ENCODE results near the gene GATAD2B.

The GATAD2B gene

DNA sequence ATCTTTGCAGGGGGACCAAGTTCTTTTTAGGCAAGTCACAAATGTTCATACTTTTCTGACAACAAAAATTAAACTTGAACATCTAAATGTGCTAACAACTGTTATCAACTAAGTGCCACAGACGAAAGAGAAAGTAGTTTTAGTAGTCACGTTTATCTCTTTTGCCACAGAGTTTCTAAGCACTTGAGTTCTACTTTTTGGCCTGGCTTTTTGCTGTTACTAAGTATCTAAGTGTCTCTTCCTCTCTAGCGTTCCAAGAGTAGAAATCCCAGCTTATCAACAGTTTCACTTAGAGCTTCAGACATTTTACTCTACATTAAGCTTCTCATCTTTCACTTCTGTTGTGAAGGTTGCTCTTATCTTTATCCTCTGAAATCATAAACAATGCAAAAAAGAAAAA, 34.2 kb downstream of the GATAD2B start:
- no peak for DNase-seq
- H3K9me3 ChIP-seq (ENCODE audit: insufficient read depth, low read depth, low read length) = no peaks in the 10 kb centered on the region
- H3K4me2 ChIP-seq (ENCODE audit: low read length) = no peak overlapping the region
- no peak overlapping the region for H3K4ac ChIP-seq (ENCODE audit: low read depth, low read length)
- H3K36me3 ChIP-seq (ENCODE audit: control insufficient read depth in 1 of 2, insufficient read depth in 2 of 2, low read length in 2 of 2) = peaks cover 2 to 10% of the 10 kb centered on the region in 2 experiments
- no peak overlapping the region for H3K14ac ChIP-seq (ENCODE audit: low read length)
- H3K4me1 ChIP-seq (ENCODE audit: control insufficient read depth in 1 of 2, insufficient read depth in 2 of 2, low read length in 2 of 2) = no peaks in the 10 kb centered on the region
- H4K91ac ChIP-seq (ENCODE audit: low read depth, low read length) = no peak overlapping the region
- H2AK5ac ChIP-seq (ENCODE audit: low read length) = no peak overlapping the region
- no peak overlapping the region for H3K23ac ChIP-seq (ENCODE audit: low read length)
- no peak overlapping the region for H4K12ac ChIP-seq (ENCODE audit: low read depth, low read length)
- H4K8ac ChIP-seq (ENCODE audit: low read depth, low read length) = no peak overlapping the region
- WGBS (ENCODE audit: extremely low coverage, insufficient coverage, insufficient read length) = no CpG with 5 or more reads among the region's 3 CpGs
- no peaks in the 10 kb centered on the region for H3K27me3 ChIP-seq (ENCODE audit: insufficient read depth, low read length)
- no peak overlapping the region for H2BK12ac ChIP-seq (ENCODE audit: low read length)
- H3K9ac ChIP-seq (ENCODE audit: low read length) = no peak overlapping the region
- no peaks in the 10 kb centered on the region for H3K79me2 ChIP-seq (ENCODE audit: control insufficient read depth, insufficient read depth, low read length, poor library complexity)
- H3K79me1 ChIP-seq (ENCODE audit: low read length) = no peaks in the 10 kb centered on the region
- H2AFZ ChIP-seq (ENCODE audit: insufficient read depth, low read length, poor library complexity) = no peak overlapping the region
- no peak overlapping the region for H2BK5ac ChIP-seq (ENCODE audit: low read depth, low read length, poor library complexity)
- H3K4me3 ChIP-seq (ENCODE audit: low read depth, low read length) = no peak overlapping the region
- no peak overlapping the region for H3K18ac ChIP-seq (ENCODE audit: low read length)
- H3K27ac ChIP-seq (ENCODE audit: low read depth, low read length) = no peak overlapping the region
- no peak overlapping the region for H2BK120ac ChIP-seq (ENCODE audit: insufficient read depth, low read length, poor library complexity)

DNA sequence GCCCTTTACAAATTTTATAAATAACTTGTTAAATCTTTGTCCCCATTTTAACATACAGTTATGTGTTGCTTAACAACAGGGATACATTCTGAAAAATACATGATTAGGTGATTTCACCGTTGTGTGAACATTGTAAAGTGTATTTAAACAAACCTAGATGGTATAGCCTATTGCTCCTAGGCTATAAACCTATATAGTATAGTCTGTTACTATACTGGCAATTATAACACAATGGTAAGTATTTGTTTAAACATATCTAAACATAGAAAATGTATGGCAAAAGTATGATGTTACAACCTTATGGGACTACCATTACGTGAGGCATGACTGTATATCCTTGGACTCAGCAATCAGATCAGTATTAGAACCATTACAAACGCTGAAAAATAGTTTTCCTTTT, 36.6 kb downstream of the GATAD2B start:
- no peak overlapping the region for H2BK5ac ChIP-seq (ENCODE audit: low read depth, low read length, poor library complexity)
- no peak overlapping the region for H4K12ac ChIP-seq (ENCODE audit: low read depth, low read length)
- no CpG with 5 or more reads among the region's 3 CpGs for WGBS (ENCODE audit: extremely low coverage, insufficient coverage, insufficient read length)
- no peak overlapping the region for H2AFZ ChIP-seq (ENCODE audit: insufficient read depth, low read length, poor library complexity)
- H3K23ac ChIP-seq (ENCODE audit: low read length) = no peak overlapping the region
- no peak overlapping the region for H3K4me2 ChIP-seq (ENCODE audit: low read length)
- no peak overlapping the region for H3K27ac ChIP-seq (ENCODE audit: low read depth, low read length)
- H4K8ac ChIP-seq (ENCODE audit: low read depth, low read length) = no peak overlapping the region
- H3K18ac ChIP-seq (ENCODE audit: low read length) = no peak overlapping the region
- no peaks in the 10 kb centered on the region for H3K27me3 ChIP-seq (ENCODE audit: insufficient read depth, low read length)
- no peak overlapping the region for H3K9ac ChIP-seq (ENCODE audit: low read length)
- no peaks in the 10 kb centered on the region for H3K79me1 ChIP-seq (ENCODE audit: low read length)
- DNase-seq = no peak
- H2AK5ac ChIP-seq (ENCODE audit: low read length) = no peak overlapping the region
- H3K4me1 ChIP-seq (ENCODE audit: control insufficient read depth in 1 of 2, insufficient read depth in 2 of 2, low read length in 2 of 2) = no peaks in the 10 kb centered on the region
- H3K79me2 ChIP-seq (ENCODE audit: control insufficient read depth, insufficient read depth, low read length, poor library complexity) = no peaks in the 10 kb centered on the region
- no peak overlapping the region for H2BK12ac ChIP-seq (ENCODE audit: low read length)
- no peak overlapping the region for H3K4ac ChIP-seq (ENCODE audit: low read depth, low read length)
- no peaks in the 10 kb centered on the region for H3K9me3 ChIP-seq (ENCODE audit: insufficient read depth, low read depth, low read length)
- H4K91ac ChIP-seq (ENCODE audit: low read depth, low read length) = no peak overlapping the region
- no peak overlapping the region for H3K4me3 ChIP-seq (ENCODE audit: low read depth, low read length)
- H3K36me3 ChIP-seq (ENCODE audit: control insufficient read depth in 1 of 2, insufficient read depth in 2 of 2, low read length in 2 of 2) = peaks cover 0 to 6% of the 10 kb centered on the region in 2 experiments
- H3K14ac ChIP-seq (ENCODE audit: low read length) = no peak overlapping the region
- H2BK120ac ChIP-seq (ENCODE audit: insufficient read depth, low read length, poor library complexity) = no peak overlapping the region

DNA sequence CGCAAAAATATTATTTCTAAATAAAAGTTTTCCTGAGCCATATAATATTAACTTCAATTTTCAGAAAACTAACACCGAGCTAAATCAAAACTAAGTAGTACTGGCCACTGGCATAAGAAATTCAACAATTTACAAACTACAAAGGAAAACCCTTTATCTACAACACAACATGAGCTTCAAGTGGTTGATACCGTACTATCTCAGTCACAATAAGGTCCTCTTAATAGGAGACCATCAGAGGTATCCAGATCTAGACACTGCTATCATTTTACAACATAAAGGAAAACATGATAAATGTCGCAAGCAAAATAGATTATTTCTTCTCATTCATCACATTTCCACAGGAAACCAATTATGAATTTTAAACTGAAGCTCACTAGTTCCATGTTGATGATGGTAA, 39.5 kb downstream of the GATAD2B start:
- Histone ChIP-seq H2BK5ac (ENCODE audit: low read depth, low read length, poor library complexity) (no peak overlapping the region), H3K4me1 (ENCODE audit: control insufficient read depth in 1 of 2, insufficient read depth in 2 of 2, low read length in 2 of 2) (no peaks in the 10 kb centered on the region), H2AK5ac (ENCODE audit: low read length) (no peak overlapping the region), H3K79me1 (ENCODE audit: low read length) (no peaks in the 10 kb centered on the region), H3K27me3 (ENCODE audit: insufficient read depth, low read length) (no peaks in the 10 kb centered on the region), H3K27ac (ENCODE audit: low read depth, low read length) (no peak overlapping the region), H3K14ac (ENCODE audit: low read length) (no peak overlapping the region), H2BK120ac (ENCODE audit: insufficient read depth, low read length, poor library complexity) (no peak overlapping the region), H4K91ac (ENCODE audit: low read depth, low read length) (no peak overlapping the region), H2BK12ac (ENCODE audit: low read length) (no peak overlapping the region), H3K18ac (ENCODE audit: low read length) (no peak overlapping the region), H3K9ac (ENCODE audit: low read length) (no peak overlapping the region), H2AFZ (ENCODE audit: insufficient read depth, low read length, poor library complexity) (no peak overlapping the region), H3K36me3 (ENCODE audit: control insufficient read depth in 1 of 2, insufficient read depth in 2 of 2, low read length in 2 of 2) (peaks cover 0 to 2% of the 10 kb centered on the region in 2 experiments), H3K9me3 (ENCODE audit: insufficient read depth, low read depth, low read length) (no peaks in the 10 kb centered on the region), H3K4me2 (ENCODE audit: low read length) (no peak overlapping the region), H3K4me3 (ENCODE audit: low read depth, low read length) (no peak overlapping the region), H4K8ac (ENCODE audit: low read depth, low read length) (no peak overlapping the region), H3K23ac (ENCODE audit: low read length) (no peak overlapping the region), H3K79me2 (ENCODE audit: control insufficient read depth, insufficient read depth, low read length, poor library complexity) (peaks cover 3% of the 10 kb centered on the region), H3K4ac (ENCODE audit: low read depth, low read length) (no peak overlapping the region), H4K12ac (ENCODE audit: low read depth, low read length) (no peak overlapping the region)
- DNase-seq = no peak
- whole genome bisulfite sequencing (ENCODE audit: extremely low coverage, insufficient coverage, insufficient read length) = no CpG with 5 or more reads among the region's 4 CpGs

DNA sequence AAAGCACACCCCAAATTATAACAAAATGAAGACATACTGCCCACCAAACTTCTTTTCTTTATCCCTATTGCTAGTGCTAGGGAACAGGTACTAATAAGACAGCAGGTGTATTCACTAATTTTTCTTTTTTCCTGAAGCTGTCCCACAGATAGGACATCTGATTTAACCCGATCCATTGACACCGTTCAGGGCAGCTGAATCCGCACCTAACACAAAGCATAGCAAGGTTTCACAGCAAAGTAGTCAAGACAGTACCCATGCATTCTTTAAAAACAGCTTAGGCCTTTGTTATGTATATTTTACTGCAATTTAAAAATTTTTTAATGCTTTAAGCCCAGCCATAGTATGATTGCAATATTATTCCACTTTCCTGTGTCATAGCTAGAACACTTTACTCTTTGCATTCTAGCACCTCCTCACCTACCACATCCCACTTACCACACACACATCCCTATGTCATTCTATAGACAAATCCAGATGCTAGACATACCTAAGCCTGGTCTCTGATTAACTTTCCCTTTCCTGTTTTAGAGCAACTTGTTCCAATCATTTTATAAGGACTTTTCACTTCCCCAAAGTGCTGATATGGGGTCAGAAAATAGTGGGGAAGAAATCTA, 40.4 kb downstream of the GATAD2B start:
- Histone ChIP-seq H2BK12ac (ENCODE audit: low read length) (no peak overlapping the region), H3K79me2 (ENCODE audit: control insufficient read depth, insufficient read depth, low read length, poor library complexity) (peaks cover 3% of the 10 kb centered on the region), H3K4me2 (ENCODE audit: low read length) (no peak overlapping the region), H4K12ac (ENCODE audit: low read depth, low read length) (no peak overlapping the region), H3K9ac (ENCODE audit: low read length) (no peak overlapping the region), H3K9me3 (ENCODE audit: insufficient read depth, low read depth, low read length) (no peaks in the 10 kb centered on the region), H2AFZ (ENCODE audit: insufficient read depth, low read length, poor library complexity) (no peak overlapping the region), H3K79me1 (ENCODE audit: low read length) (no peaks in the 10 kb centered on the region), H3K4me3 (ENCODE audit: low read depth, low read length) (no peak overlapping the region), H4K8ac (ENCODE audit: low read depth, low read length) (no peak overlapping the region), H4K91ac (ENCODE audit: low read depth, low read length) (no peak overlapping the region), H3K36me3 (ENCODE audit: control insufficient read depth in 1 of 2, insufficient read depth in 2 of 2, low read length in 2 of 2) (peaks cover 0 to 2% of the 10 kb centered on the region in 2 experiments), H3K27me3 (ENCODE audit: insufficient read depth, low read length) (no peaks in the 10 kb centered on the region), H3K14ac (ENCODE audit: low read length) (no peak overlapping the region), H2BK5ac (ENCODE audit: low read depth, low read length, poor library complexity) (no peak overlapping the region), H2AK5ac (ENCODE audit: low read length) (no peak overlapping the region), H2BK120ac (ENCODE audit: insufficient read depth, low read length, poor library complexity) (no peak overlapping the region), H3K27ac (ENCODE audit: low read depth, low read length) (no peak overlapping the region), H3K4ac (ENCODE audit: low read depth, low read length) (no peak overlapping the region), H3K4me1 (ENCODE audit: control insufficient read depth in 1 of 2, insufficient read depth in 2 of 2, low read length in 2 of 2) (no peaks in the 10 kb centered on the region), H3K18ac (ENCODE audit: low read length) (no peak overlapping the region), H3K23ac (ENCODE audit: low read length) (no peak overlapping the region)
- no peak for DNase-seq
- no CpG with 5 or more reads among the region's 3 CpGs for WGBS (ENCODE audit: extremely low coverage, insufficient coverage, insufficient read length)

Measured in trophoblast cell (in vitro differentiated cells and primary cell).